ENCODE results near the gene NDRG3.

GRCh38 chr20:36775826-36776225, 29.9 kb upstream of the NDRG3 start:
- TF ChIP-seq GATA2 (IDR thresholded peaks at IDR 0.05; ENCODE audit: low read depth, low read length), result no peak
- TF ChIP-seq GATA3 (IDR thresholded peaks at IDR 0.05; ENCODE audit: low read depth, low read length), result no peak

Measured in SH-SY5Y (cell line).